HepG2 (cell line): ENCODE data around the gene ZMIZ1. TPM values are rescaled to one million over a fixed set of nuclear protein-coding genes. Genes with fewer than 3 reads are reported as not detected.

Experiments
- CCAR2 ChIP-seq: fragments of 200-400 bp; formaldehyde crosslinking; optimal IDR thresholded peaks from 2 replicates; pipeline ENCODE3; 2018; ENCODE audit warnings: low read depth, mild to moderate bottlenecking, low read length, moderate library complexity
- DNMT1 ChIP-seq: sonication (generic); formaldehyde crosslinking; IDR thresholded peaks from 2 replicates; pipeline ENCODE4 v1.5.1; 2020; ENCODE audit warnings: mild to moderate bottlenecking, missing genetic modification reagents
- FOXJ3 ChIP-seq: sonication (generic); formaldehyde crosslinking; IDR thresholded peaks from 2 replicates; pipeline ENCODE4 v1.4.0; 2020; ENCODE audit warnings: missing genetic modification reagents, mild to moderate bottlenecking, borderline replicate concordance
- HNF4A ChIP-seq: sonication (generic); formaldehyde crosslinking; IDR thresholded peaks from 2 replicates; pipeline ENCODE4 v1.4.0; 2020; ENCODE audit warnings: missing genetic modification reagents
- HNRNPH1 ChIP-seq: fragments of 200-400 bp; formaldehyde crosslinking; optimal IDR thresholded peaks from 2 replicates; pipeline ENCODE3; 2017; ENCODE audit warnings: mild to moderate bottlenecking, low read depth, low read length
- JDP2 ChIP-seq: sonication (generic); formaldehyde crosslinking; IDR thresholded peaks from 2 replicates; pipeline ENCODE4 v1.8.1; 2022; ENCODE audit warnings: missing genetic modification reagents, borderline replicate concordance
- KLF12 ChIP-seq: sonication (generic); formaldehyde crosslinking; IDR thresholded peaks from 2 replicates; pipeline ENCODE4 v1.4.0; 2020; ENCODE audit warnings: missing genetic modification reagents, borderline replicate concordance
- XBP1 ChIP-seq: sonication (generic); formaldehyde crosslinking; IDR thresholded peaks from 2 replicates; pipeline ENCODE4 v1.5.0; 2020; ENCODE audit warnings: missing genetic modification reagents
- YY1 ChIP-seq: IDR thresholded peaks from 2 replicates; pipeline ENCODE4 v1.6.1; 2011; ENCODE audit warnings: low read length, low read depth, moderate library complexity, mild to moderate bottlenecking; ENCODE audit not compliant: insufficient read depth, insufficient replicate concordance
- ZHX1 ChIP-seq: sonication (generic); formaldehyde crosslinking; IDR thresholded peaks from 2 replicates; pipeline ENCODE4 v1.8.1; 2022; ENCODE audit warnings: low read depth, mild to moderate bottlenecking, missing genetic modification reagents
- ZIK1 ChIP-seq: sonication (generic); formaldehyde crosslinking; IDR thresholded peaks from 2 replicates; pipeline ENCODE4 v1.5.0; 2020; ENCODE audit warnings: mild to moderate bottlenecking, low read depth, missing genetic modification reagents, borderline replicate concordance
- ZNF124 ChIP-seq: sonication (generic); formaldehyde crosslinking; IDR thresholded peaks from 2 replicates; pipeline ENCODE4 v1.4.0; 2020; ENCODE audit warnings: missing genetic modification reagents
- ZNF256 ChIP-seq: sonication (generic); formaldehyde crosslinking; conservative IDR thresholded peaks from 2 replicates; pipeline ENCODE4 v1.4.0; 2020; ENCODE audit warnings: missing genetic modification reagents
- ZNF292 ChIP-seq: sonication (generic); formaldehyde crosslinking; IDR thresholded peaks from 2 replicates; pipeline ENCODE4 v1.8.1; 2022; ENCODE audit warnings: mild to moderate bottlenecking, low read depth, missing genetic modification reagents, borderline replicate concordance
- ZNF3 ChIP-seq: IDR thresholded peaks from 2 replicates; pipeline ENCODE4 v1.7.0; 2017; ENCODE audit warnings: inconsistent platforms
- ZNF367 ChIP-seq: sonication (generic); formaldehyde crosslinking; IDR thresholded peaks from 2 replicates; pipeline ENCODE4 v1.4.0; 2020; ENCODE audit warnings: missing genetic modification reagents, borderline replicate concordance
- ZNF691 ChIP-seq: sonication (generic); formaldehyde crosslinking; IDR thresholded peaks from 2 replicates; pipeline ENCODE4 v1.4.0; 2020; ENCODE audit warnings: missing genetic modification reagents, low read depth, mild to moderate bottlenecking, borderline replicate concordance
- ZNF740 ChIP-seq: sonication (generic); formaldehyde crosslinking; IDR thresholded peaks from 2 replicates; pipeline ENCODE4 v1.4.0; 2020; ENCODE audit warnings: missing genetic modification reagents
- ZSCAN22 ChIP-seq: sonication (generic); formaldehyde crosslinking; IDR thresholded peaks from 2 replicates; pipeline ENCODE4 v1.4.0; 2020; ENCODE audit warnings: mild to moderate bottlenecking, missing genetic modification reagents
- ZSCAN30 ChIP-seq: sonication (generic); formaldehyde crosslinking; IDR thresholded peaks from 2 replicates; pipeline ENCODE4 v1.5.0; 2020; ENCODE audit warnings: mild to moderate bottlenecking, missing genetic modification reagents
- polyA plus RNA-seq, 8 experiments: library from polyadenylated mRNA; depleted of rRNA in 3 of 8; stranded (reverse) in 7 of 8; unstranded in 1 of 8; fragments of >200 nt; fragmentation: Illumina TruSeq in 4 of 8; extraction: Trizol in 4 of 8; gene quantifications; 2 replicates each; pipeline versions ENCODE4 v1.2.1 to v1.2.3, GENCODE V29; 2011 to 2016; ENCODE audit warnings: low read depth in 4 of 8, missing spikeins in 1 of 8, mixed read lengths in 1 of 8; ENCODE audit not compliant: insufficient read depth in 1 of 8
- total RNA-seq, 5 experiments: library from RNA; depleted of rRNA; stranded (reverse); fragments of >200 nt; fragmentation: Illumina TruSeq; extraction: Trizol; gene quantifications; 2 replicates each; pipeline ENCODE4 v1.2.3, GENCODE V29; 2016; ENCODE audit warnings: low read depth in 1 of 5
- TF ChIP-seq, protein P1 (sequence below): sonication (generic); formaldehyde crosslinking; conservative IDR thresholded peaks from 2 replicates; pipeline ENCODE4 v1.4.0; 2020; ENCODE audit warnings: missing genetic modification reagents
- TF ChIP-seq, protein P2 (sequence below): sonication (generic); formaldehyde crosslinking; IDR thresholded peaks from 2 replicates; pipeline ENCODE4 v1.4.0; 2020; ENCODE audit warnings: missing genetic modification reagents

ZMIZ1 gene
- total and polyA plus RNA-seq, 2 of the 13 experiments (the other 11 are each of a cell fraction or from before 2014, with no cell fraction given) = 5.3 to 10.2 TPM

DNA sequence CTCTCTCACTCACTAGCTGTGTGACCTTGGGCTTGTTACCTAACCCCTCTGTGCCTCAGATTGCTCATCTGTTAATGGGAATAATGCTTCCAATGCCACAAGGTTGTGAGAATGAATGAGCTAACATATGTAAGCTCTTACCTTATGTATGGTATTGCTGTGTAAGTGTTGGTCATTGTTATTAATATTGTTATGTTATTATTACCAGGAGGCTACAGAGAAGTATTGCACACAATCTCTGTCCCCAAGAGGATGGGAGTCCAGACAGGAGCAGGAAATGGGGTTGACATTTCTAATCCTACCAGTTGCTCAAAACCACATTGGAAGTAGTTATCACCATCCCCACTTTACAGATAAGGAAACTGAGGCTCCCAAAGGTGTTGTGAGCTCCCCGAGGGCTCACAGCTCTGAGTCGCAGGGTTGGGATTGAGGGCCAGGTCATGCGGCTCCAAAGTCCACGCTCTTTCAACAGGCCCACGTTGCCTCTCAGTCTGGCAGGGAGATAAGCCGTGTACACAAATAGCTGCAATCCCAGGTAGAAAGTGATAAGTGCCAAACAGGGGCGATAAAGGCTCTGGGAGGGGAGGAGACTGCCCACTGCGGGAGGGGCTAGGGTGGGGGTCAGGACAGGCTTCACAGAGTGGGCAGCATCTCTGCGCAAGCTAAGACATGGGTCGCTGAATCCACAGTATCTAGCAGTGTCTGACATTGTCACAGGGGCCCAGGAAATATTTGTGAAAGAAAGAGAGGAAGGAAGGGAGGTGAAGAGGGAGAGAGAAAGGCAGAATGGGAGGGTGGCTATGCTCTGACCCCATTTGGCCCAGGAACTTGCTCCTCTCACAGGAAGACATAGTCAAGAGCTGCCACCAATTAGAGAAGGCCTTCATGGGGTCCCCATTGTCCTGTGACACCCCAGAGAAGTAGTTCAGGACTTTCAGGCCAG is 9.6 kb upstream of the ZMIZ1 start (continued):
- TF ChIP-seq ZNF691 = peak; percentile 95
- TF ChIP-seq CCAR2 = no peak
- TF ChIP-seq ZNF3 (CRISPR knock-in tag) = peak; percentile 78; the same call in 1 of the 2 replicates
- TF ChIP-seq ZNF740 = no peak
- TF ChIP-seq YY1 = peak; percentile 41
- 0 out of 2 replicates have a peak, but pooled peaks have one; percentile 57 for TF ChIP-seq ZIK1 (CRISPR knock-in tag)
- TF ChIP-seq, protein P1, sequence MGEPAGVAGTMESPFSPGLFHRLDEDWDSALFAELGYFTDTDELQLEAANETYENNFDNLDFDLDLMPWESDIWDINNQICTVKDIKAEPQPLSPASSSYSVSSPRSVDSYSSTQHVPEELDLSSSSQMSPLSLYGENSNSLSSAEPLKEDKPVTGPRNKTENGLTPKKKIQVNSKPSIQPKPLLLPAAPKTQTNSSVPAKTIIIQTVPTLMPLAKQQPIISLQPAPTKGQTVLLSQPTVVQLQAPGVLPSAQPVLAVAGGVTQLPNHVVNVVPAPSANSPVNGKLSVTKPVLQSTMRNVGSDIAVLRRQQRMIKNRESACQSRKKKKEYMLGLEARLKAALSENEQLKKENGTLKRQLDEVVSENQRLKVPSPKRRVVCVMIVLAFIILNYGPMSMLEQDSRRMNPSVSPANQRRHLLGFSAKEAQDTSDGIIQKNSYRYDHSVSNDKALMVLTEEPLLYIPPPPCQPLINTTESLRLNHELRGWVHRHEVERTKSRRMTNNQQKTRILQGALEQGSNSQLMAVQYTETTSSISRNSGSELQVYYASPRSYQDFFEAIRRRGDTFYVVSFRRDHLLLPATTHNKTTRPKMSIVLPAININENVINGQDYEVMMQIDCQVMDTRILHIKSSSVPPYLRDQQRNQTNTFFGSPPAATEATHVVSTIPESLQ (CRISPR knock-in tag) = no peak
- TF ChIP-seq DNMT1 (CRISPR knock-in tag) = no peak
- TF ChIP-seq HNF4A (CRISPR knock-in tag) = peak; percentile 99
- TF ChIP-seq ZHX1 (CRISPR knock-in tag) = peak; percentile 83
- TF ChIP-seq XBP1 (CRISPR knock-in tag) = no peak
- 0 out of 2 replicates have a peak, but pooled peaks have one; percentile 68 for TF ChIP-seq ZSCAN22 (CRISPR knock-in tag)
- TF ChIP-seq ZNF124 (CRISPR knock-in tag) = peak; percentile 63; the same call in 1 of the 2 replicates
- TF ChIP-seq, protein P2, sequence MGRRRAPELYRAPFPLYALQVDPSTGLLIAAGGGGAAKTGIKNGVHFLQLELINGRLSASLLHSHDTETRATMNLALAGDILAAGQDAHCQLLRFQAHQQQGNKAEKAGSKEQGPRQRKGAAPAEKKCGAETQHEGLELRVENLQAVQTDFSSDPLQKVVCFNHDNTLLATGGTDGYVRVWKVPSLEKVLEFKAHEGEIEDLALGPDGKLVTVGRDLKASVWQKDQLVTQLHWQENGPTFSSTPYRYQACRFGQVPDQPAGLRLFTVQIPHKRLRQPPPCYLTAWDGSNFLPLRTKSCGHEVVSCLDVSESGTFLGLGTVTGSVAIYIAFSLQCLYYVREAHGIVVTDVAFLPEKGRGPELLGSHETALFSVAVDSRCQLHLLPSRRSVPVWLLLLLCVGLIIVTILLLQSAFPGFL (CRISPR knock-in tag) = no peak
- peak; percentile 80; the same call in 1 of the 2 replicates for TF ChIP-seq KLF12 (CRISPR knock-in tag)
- TF ChIP-seq ZNF367 (CRISPR knock-in tag) = no peak
- TF ChIP-seq JDP2 (CRISPR knock-in tag) = peak; percentile 40; the same call in 1 of the 2 replicates
- TF ChIP-seq FOXJ3 (CRISPR knock-in tag) = peak; percentile 92
- peak; percentile 56; the same call in 1 of the 2 replicates for TF ChIP-seq ZNF292
- 0 out of 2 replicates have a peak, but pooled peaks have one; percentile 37 for TF ChIP-seq ZSCAN30 (CRISPR knock-in tag)
- no peak for TF ChIP-seq HNRNPH1
- no peak for TF ChIP-seq ZNF256
